ENCODE results near the gene TBX6.

The TBX6 gene

DNA sequence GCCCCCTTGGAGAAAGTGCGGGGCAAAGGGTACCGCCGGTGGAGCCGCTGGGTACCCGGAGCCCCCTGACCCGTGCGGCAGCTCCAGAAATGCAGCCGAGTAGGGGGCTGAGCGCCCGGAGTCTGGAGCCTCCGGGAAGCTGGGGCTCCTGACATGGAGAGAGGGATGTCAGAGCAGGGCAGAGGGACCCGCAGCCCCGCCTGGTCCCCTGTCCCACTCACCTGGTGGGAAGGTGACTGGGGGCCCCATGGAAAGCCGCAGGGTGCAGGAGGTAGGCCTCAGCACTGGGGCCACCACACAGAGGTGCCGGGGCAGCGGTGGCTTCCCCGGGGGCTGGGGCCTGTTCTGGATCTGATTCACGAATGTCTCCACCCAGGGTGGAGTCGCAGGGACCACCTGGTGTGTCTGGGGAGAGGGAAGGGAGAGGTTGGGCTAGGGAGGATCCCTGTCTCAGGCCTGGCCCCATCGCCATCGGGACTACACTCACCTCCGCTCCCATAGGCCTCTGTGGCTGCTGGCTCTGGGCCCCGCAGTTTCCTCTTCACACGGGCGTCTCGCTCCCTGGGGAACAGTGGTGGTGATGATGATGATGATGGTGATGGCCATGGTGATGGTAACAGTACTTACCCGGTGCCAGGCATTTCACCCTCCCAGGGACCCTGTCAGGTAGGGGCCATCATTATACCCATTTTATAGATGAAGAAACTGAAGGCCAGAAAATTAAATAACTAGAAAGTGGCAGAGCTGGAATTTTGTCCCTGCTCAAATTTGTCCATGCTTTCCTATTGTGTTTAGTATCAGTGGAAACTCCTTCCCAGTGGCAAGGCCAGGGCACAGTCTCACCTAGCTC lies 5.2 kb downstream of the TBX6 start:
- no peak for DNase-seq (ENCODE audit: low read depth)

DNA sequence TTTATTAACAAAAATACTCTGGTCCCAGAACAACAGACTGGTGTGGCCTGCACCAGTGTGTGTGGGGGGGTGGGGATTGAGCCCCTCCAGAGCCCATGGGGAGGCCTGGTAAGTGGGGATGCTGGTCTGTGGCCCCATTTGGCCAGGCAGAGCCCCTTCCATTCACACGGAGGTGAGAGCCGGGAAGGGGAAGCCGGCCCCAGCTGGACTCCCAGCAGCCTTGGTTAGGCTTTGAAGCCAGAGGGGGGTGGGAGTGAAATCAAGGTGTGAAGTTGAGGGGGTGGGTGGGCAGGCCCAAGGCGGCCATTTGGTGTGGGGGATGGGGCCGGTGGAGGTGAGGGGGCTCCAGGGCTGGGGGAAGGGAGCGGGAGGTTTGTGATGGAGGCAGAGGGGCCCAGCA lies 5.9 kb downstream of the TBX6 start:
- no peak for DNase-seq (ENCODE audit: low read depth)

DNA sequence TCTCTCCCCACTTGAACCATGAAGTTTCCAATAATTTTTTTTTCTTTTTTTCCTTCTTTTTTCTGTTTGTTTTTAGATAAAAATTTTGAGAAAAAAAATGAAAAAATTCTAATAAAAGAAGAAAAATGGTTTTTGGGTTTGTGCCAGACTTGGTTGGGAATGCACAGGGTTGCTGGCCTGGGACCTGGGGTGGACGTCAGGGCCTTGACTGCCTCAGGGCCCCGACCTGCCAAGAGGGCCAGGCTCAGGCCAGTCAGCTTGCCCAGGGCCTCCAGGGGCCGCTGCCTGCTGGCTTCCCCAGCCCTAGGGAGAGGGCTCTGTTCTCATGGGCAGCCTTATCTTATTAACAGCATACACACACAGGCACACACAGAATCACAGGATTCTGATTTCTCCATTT lies 6.5 kb downstream of the TBX6 start:
- no peak for DNase-seq (ENCODE audit: low read depth)

DNA sequence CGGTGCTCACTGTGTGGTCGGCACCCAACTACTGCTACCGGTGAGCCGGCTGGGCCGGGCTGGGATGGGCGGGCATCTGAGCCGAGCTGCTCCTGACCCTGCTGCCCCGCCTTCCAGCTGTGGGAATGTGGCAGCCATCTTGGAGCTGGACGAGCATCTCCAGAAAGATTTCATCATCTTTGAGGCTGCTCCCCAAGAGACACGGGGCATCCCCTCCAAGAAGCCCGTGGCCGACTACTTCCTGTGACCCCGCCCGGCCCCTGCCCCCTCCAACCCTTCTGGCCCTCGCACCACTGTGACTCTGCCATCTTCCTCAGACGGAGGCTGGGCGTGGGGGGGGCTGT lies 6.9 kb downstream of the TBX6 start:
- DNase-seq (ENCODE audit: low read depth) = no peak

DNA sequence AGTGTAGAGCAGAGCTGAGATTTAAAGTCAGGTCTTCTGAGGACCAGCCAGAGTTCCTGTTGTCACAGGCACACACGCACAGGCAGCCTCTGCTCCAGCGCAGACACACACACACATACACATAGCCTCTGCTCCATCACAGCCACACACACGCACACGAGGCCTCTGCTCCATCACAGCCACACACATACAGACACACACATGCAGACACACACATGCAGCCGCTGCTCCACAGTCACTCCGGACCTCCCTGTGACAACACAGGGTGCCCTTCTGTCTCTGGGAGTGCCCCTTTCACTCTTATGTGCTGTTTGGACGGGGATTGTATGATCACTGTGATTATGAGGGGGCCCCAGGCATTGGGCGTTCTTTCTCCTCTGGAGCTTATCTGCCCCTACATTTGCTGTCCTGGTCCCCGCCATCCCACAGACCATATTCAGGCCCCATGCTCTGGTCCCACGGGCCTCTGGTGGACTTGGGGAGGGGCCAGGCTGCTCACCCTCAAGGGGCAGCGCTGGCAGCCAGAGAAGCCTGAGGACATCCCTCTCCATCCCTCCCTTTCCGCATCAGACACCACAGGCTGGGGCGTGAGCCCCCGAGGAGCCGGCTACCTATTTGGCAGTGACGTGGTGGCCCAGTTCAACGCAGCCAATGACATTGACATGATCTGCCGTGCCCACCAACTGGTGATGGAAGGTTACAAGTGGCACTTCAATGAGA lies 7.5 kb downstream of the TBX6 start:
- DNase-seq (ENCODE audit: low read depth) = no peak

DNA sequence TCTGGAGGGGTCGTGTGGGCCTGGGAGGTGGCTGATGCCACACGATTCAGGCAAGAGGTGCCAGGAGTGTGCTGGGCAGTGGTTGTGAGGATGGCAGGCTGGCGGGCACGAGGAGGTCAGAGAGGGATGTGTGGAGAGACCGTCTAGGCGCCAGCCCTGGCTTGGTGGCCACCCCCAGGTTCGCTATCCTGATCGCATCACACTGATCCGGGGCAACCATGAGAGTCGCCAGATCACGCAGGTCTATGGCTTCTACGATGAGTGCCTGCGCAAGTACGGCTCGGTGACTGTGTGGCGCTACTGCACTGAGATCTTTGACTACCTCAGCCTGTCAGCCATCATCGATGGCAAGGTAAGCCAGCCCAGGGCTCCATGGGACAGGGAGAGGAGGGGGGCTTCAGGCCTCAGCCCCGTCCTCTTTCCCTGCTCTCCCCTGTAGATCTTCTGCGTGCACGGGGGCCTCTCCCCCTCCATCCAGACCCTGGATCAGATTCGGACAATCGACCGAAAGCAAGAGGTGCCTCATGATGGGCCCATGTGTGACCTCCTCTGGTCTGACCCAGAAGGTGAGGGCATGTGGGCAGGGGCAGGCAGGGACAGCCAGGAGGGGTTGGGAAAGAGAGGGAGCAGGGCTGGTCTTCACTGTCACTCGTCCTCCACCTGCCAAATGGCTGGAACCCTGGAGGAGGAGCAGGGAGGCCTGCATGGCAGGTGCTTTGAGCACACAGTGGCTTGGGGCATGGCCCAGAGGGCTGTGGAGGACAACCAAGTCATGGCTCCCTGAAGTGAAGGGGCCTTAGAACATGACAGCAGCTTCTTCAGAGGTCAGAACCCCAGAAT lies 8.3 kb downstream of the TBX6 start:
- no peak for DNase-seq (ENCODE audit: low read depth)

DNA sequence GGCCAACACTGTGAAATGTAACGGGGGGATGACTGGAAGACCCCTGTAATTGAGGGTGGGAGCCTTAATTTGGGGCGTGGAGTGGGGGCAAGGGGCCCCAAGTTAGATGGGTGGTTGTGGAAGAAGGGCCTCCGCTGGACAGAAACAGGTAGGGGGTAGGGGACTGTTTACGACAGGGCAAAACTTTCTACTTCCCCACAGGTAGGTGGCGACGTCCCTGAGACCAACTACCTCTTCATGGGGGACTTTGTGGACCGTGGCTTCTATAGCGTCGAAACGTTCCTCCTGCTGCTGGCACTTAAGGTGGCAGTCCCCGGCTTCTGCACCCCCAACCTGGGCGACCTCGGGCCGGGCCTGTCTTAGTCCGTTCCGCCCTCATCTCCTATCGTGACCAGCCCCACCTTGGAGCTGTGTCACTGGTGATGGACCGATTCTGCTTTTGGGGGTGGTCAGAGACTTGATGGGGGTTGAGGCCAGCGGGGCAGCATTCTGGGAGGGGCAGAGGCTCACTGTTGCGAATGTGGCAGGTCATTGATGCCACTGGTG lies 9.1 kb downstream of the TBX6 start:
- no peak for DNase-seq (ENCODE audit: low read depth)

DNA sequence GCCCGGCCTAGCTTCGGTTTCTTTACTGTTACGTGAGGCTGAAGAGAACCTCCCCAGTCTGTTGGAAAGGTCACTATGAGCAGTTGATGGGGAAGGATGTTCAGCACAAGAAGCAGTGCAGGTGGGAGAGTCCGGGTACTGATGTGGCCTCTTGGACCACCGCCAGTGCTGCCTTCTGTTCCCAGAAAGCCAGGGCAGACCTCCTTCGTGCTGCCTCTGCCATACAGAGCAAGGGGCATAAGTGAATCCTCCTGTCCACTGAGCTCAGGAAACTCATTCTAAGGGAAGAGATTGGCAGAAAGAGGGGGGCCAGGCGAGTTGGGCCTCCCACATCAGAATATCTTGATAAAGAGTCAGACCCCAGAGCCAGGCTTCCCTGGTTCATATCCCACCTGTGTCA lies 12.2 kb downstream of the TBX6 start:
- no peak for DNase-seq (ENCODE audit: low read depth)

DNA sequence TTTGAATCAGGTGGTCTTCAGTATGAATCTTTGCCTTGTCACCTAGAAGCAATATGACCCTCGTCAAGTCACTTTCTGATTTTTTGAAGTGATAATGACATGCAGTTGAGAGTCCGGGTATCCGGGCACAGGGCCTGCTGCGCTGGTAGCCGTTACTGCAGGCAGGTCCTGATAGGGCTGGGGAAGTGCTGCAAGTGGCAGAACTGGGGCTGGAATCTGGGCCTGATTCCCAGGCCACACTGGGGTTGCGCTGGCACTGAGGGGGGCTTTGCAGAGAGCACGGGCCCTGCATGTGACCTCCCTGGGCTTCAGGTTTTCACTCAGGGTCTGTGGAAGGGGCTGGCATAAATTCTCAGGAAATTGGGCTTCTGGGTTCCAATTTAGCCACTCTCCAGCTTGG lies 13.0 kb downstream of the TBX6 start:
- DNase-seq (ENCODE audit: low read depth) = no peak

DNA sequence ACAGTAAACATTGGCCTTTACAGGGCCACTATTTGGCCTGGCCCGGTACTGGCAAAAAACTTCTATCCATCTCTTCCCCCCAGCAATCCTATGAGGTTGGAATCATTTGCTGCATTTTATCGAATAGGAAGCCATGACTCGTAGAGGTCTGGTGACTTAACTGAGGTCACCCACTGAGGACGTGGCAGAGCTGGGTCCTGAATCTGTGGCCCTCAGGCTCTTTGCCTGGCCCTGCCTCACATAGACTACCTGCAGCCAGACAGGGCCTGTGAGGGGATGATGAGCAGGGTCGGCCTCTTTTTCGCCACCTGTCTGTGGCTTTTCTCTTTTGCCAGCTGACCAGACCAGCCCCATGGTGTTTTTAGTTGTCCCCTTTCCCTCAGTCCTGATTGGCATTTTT lies 14.1 kb downstream of the TBX6 start:
- no peak for DNase-seq (ENCODE audit: low read depth)

DNA sequence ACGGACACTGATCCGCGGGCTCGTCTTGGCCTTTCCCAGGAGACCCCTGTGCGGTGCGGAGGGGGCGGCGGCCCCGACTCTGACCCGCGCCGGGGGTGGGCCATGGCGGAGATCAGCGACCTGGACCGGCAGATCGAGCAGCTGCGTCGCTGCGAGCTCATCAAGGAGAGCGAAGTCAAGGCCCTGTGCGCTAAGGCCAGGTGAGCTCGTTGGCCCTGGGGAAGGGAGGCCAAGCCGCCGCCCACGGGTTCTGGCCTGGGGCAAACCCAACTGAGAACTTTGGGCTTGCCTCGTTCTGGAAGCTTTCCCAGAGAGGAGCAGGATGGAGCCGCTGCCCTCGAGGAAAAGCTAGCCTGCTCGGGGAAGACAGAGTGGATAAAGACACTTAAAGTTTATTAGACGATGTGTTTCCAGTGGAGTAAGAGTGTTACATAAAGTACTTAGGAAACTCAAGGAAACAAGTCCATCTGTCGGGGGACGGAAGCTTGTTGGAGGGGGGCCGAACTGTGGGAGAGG lies 15.4 kb downstream of the TBX6 start:
- no peak for DNase-seq (ENCODE audit: low read depth)

DNA sequence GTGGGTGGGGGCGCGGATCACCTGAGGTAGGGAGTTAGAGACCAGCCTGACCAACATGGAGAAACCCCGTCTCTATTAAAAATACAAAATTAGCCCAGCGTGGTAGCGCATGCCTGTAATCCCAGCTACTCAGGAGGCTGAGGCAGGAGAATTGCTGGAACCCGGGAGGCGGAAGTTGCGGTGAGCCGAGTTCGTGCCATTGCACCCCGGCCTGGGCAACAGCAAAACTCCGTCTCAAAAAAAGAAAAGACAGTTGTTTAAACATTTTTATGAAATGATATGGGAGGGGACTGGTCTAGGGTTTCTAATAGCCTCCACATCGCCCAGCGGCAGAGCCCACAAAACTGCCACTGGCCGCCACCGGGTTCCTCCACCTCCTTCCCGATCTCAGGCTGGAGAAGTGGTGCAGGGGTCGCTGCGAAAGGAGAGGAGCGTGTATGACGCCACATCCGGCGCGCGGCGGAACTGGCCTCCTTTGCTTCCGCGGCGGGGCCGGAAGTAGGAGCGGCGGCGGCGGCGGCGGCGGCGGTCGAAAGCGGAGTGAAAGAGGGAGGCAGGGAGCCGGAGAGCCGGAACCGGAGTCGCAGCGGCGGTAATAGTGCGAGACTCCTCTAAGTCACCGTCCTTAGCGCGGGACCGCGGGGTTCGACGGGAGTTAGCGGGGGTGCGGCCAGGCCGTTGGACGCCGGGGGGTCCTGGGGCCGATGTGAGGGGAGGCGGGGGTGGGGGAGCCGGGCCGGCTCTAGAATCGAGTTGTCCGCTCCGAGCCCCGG lies 16.0 kb downstream of the TBX6 start, which contains the start of gene PPP4C:
Gene PPP4C (plus strand): TSS at position 492 of the 773 bp plus-strand sequence. CDS start 384 bp downstream, outside the sequence.
- peak; percentile 85 for DNase-seq (ENCODE audit: low read depth)

DNA sequence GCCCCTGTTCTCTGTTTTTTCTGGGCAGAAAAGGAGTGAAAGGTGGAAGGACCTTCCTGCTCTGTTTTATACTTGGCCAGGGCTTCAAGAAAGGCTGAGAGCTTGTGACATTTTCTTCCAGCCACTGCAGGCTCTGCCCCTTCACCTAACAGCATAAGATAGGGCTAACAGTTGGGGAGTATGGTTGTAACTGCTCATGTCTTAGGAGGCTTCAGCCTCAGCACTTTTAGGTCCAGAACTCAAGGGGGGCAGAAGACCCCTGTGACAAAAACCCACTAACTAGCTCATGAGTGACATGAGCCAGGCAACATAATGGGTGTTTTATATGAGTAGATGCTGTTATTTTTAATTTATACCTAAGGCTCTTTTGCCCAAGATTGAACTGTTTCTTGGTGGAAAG lies 21.2 kb downstream of the TBX6 start:
- DNase-seq (ENCODE audit: low read depth) = no peak

DNA sequence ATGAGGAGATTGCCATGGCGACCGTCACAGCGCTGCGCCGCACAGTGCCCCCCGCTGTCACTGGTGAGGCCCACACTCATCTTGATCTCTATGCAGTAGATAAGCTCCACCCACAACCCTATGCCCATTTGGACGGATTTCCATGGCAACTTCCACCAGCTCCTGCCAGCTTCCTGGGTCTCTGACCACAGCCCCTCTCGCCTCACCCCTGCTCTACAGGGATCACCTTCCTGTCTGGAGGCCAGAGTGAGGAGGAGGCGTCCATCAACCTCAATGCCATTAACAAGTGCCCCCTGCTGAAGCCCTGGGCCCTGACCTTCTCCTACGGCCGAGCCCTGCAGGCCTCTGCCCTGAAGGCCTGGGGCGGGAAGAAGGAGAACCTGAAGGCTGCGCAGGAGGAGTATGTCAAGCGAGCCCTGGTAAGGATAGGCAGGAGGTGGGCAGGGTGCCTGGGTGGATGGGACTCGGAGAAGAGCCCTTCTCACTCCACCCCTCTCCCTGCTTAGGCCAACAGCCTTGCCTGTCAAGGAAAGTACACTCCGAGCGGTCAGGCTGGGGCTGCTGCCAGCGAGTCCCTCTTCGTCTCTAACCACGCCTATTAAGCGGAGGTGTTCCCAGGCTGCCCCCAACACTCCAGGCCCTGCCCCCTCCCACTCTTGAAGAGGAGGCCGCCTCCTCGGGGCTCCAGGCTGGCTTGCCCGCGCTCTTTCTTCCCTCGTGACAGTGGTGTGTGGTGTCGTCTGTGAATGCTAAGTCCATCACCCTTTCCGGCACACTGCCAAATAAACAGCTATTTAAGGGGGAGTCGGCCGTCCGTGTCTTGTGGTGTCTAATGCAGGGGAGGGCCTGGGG lies 21.9 kb downstream of the TBX6 start:
- no peak for DNase-seq (ENCODE audit: low read depth)

DNA sequence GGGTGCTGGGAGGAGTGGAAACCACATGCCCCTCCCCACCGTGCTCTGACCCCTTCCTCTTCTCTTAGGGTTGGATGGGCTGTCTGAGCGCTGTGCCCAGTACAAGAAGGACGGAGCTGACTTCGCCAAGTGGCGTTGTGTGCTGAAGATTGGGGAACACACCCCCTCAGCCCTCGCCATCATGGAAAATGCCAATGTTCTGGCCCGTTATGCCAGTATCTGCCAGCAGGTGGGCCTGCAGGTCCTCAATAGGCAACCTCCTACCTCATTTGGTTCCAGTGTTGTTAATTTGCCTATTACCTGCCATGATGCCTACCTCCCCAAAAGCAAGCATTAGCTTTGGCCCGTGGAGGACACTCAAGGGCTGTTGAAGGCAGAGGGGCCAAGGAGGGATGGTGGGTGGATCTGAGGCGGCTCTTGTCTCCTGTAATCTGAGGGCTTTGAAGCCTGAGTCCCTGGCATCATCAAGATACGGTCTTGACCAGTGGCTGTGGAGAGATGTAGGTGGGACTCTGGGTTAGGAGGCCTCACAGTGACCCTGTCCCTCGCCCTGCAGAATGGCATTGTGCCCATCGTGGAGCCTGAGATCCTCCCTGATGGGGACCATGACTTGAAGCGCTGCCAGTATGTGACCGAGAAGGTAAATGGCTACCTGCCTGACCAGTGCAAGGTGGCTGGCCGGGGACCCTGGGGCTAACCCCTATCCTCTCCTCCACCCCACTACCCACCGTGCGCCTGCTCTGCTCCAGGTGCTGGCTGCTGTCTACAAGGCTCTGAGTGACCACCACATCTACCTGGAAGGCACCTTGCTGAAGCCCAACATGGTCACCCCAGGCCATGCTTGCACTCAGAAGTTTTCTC lies 22.7 kb downstream of the TBX6 start:
- DNase-seq (ENCODE audit: low read depth) = peak; percentile 30

DNA sequence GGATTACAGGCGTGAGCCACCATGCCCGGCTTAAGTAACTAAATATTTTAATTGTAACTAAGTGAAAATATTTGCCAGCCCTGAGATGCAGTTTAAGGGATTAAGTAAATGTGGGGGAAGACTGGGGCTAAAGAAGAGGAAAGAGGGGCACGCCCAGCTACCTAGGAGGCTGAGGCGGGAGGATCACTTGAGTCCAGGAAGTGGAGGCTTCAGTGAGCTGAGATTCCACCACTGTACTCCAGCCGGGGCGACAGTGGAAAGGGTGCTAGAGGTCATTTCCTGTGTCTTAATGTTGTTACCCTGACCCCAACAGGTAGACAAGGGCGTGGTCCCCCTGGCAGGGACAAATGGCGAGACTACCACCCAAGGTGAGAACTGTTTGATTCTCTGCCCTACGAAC lies 23.4 kb downstream of the TBX6 start:
- DNase-seq (ENCODE audit: low read depth) = no peak

DNA sequence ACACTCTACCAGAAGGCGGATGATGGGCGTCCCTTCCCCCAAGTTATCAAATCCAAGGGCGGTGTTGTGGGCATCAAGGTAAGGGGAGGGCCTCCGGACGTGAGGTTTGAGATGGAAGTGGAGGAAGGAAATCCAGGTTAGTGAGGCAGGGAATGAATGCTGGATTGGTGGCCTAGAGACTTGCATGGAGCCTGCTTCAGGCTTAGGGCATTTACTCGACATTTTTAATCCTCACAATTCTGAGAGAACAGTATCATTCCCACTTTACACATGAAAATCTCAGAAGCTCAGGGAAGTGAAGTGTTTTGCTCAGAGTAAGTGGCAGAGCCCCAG lies 24.2 kb downstream of the TBX6 start:
- no peak for DNase-seq (ENCODE audit: low read depth)

DNA sequence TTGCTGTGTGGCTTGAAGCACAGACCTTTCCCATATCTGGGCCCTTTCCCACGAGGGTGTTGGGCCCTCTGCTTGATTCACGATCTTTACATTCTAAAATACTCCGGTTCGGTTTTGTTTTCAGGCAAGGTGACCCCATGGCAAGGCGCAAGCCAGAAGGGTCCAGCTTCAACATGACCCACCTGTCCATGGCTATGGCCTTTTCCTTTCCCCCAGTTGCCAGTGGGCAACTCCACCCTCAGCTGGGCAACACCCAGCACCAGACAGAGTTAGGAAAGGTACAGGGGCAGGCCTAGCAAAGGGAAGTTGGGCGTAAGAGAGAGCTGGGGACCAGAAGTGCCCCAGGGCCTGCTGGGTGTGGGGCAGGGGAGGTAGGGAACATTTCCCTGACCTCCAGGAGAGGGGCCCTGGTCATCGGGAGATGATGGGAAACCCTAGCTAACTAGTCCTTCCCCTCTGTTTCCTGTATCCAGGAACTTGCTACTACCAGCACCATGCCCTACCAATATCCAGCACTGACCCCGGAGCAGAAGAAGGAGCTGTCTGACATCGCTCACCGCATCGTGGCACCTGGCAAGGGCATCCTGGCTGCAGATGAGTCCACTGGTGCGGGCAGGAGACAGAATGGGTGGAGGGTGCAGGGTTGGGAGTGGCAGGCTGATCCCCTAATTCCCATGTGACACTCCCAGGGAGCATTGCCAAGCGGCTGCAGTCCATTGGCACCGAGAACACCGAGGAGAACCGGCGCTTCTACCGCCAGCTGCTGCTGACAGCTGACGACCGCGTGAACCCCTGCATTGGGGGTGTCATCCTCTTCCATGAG lies 24.8 kb downstream of the TBX6 start:
- no peak for DNase-seq (ENCODE audit: low read depth)
